HT-29 (cell line): ENCODE results near the gene FAM204A. TPM values are rescaled to one million over a fixed set of nuclear protein-coding genes. Genes with fewer than 3 reads are reported as not detected.

Source experiments
- DNase-seq: peaks from one replicate; pipeline ENCODE4 v3.0.0-alpha.2; 2015; ENCODE audit warnings: low spot score
- total RNA-seq: library from RNA; depleted of rRNA; stranded (reverse); fragments of >200 nt; shearing (Covaris generic); gene quantifications from 2 replicates; pipeline ENCODE4 v1.2.3, GENCODE V29; 2014

Gene FAM204A
- total RNA-seq, 1 experiment from 2014 or later = 21.7 TPM

- DNase-seq = no peak
These were observed 59.5 kb downstream of the FAM204A start for GRCh38 chr10:118282670-118283069.

DNA sequence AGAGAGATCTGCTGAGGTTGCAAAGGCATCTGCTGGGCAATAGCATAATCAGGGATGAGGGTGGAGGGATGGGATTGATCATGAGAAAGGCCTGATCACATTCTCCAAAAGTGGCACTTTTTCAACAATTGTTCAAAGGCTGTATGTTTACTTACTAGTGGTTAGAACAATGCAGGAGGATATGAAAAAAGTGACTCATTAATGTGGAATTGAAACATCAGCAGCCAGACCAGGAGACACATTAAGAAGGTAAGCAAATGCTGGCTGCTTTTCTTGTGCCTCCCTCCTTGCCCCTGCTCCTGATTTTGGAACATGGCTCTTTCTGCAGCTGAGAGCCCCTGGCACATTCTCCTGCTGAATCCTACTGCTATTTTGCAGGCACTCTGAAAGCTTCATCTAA is 63.5 kb downstream of the FAM204A start:
- no peak for DNase-seq

DNA sequence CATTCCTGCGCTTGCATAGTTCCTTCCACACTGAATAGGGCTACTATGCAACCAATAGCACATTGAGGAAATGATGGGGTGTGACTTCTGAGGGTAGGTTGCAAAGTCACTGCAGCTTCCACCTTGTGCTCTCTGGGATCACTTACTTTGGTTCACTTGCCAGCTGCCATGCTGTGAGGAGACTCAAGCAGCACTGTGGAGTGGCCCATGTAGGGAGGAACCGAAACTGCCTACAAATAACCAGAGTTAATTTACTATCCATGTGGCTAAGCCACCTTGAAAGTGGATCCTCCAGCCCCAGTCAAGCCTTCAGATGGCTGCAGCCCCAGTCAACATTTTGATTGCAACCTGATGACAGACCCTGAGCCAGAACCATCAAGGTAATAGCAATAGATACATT is 64.3 kb downstream of the FAM204A start:
- no peak for DNase-seq

DNA sequence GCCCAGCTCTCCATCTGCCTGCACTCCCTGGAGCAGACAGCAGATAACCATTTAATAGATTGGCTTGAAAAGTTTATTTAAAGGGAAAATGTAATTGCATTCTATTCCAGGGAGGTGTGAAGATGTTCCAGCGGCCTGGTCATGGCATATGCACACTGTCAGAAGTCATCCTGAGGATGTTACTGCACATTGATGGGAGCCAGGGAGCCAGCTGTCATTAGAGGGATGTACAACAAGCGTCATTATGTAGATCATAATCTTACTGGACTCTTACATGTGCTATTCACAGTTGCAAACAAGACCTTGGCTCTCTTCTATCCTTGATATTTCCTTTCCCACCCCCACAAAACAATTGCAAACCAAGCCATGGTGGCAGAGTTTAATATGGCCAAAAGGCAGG is 65.4 kb downstream of the FAM204A start:
- DNase-seq = no peak

DNA sequence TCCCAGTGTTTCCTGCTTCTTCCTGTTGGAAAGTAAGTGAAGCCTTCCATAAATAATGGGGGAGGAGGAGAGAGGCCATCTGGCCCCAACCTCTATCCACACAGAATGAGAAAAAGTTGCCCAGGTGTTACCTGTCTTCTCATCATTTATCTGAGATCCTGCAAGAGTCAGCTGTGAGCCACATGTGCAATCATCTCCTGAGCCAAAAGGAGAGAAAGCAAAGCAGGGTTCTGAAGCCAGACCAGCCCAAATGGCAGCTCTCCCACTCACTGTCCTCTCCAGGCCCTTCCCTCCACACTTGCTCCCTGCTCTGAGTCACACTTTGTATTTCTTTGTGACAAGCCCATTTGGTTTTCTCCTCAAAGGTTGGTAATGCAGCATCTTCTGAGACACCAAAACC is 65.9 kb downstream of the FAM204A start:
- no peak for DNase-seq

DNA sequence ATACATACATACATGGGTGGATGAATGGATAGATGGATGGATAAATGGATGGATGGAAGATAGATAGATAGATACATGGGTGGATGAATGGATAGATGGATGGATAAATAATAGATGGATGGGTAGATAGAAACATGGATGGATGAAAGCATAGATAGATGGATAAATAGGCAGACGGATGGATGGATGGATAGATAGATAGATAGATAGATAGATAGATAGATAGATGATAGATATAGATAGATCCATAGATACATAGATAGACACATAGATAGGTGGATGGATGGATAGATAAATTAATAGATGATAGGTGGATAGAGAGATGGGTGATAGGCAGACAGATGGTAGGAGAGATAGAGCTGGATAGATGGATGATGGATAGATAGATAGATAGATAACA is 68.5 kb downstream of the FAM204A start:
- no peak for DNase-seq

- DNase-seq = no peak
These were observed 69.4 kb downstream of the FAM204A start for GRCh38 chr10:118272767-118273166.

DNA sequence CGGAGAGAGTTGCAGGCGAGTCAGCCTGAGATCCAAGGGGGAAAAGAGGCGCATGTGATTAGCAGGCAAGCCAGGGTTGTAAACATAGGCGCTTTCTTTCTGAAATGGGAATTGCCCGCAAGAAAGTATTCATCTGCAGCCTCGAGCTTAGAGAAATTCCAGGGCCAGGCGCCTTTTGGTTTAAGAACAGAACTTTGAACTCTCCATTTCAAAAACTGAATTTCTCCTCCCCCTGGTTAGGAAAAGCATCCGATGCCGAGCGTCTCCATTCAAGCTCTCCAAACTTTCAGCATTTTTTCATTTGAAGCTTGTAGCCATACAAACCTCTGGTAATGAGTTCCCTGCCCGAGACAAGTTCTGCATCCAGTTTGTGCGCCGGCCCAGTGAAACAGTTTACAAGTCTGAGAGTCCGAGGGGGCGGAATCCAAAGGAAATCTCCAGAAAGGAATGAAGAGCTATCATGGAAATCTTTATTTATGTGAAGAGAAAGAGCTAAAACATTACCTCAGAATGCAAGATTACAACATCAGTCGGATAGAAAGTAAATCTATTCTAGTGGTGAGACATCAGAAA is 69.9 kb downstream of the FAM204A start:
- DNase-seq = no peak

DNA sequence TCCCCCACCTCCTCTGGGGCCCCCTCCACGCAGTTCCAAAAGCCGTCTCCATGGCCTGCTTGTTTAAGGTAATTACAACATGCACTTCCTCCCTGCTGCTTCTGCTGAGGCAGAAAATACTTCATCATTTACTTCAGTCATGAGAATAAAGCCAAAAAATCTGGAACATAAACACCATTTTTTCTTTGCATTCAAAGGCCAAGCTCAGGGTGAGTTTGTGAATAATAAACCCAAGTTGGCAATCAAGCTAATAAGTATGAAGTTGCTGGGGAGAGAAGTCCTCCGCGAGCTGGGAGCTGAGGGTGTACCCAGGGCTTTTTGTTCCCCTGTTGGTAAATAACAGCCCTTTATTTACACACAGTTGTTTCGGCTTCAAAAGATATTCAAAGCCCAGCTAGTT is 70.5 kb downstream of the FAM204A start:
- DNase-seq = no peak

- DNase-seq = no peak
These were observed 75.9 kb downstream of the FAM204A start for GRCh38 chr10:118266098-118266748.

DNA sequence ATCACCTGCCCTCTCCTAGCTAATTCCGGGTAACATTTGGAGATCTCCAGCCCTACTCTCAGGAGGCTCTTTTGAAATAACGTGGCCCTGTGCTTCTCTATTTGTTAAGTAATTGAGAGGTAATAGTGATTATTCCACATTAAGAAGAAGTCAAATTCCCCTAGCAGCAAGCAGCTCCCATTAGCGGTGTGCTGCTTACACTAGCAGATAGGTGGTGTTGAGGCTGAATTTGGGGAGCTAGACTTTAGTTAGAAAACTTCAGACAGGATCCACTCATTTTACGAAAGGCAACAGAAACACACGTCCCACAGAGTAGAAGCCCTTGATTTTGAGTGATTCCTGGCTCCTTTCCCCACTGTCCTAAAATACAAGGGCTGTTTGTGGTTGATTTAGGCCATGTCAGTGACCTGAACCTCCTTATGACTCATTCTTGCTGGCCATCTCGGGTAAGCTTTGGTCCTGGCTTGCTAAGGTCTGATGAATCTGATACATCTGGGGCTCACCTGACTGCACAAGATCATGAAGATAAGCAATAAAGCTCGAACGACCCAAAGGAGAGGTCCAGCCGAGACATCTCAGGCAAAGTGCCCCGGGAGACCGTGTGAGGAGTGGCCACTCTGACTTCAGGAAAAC is 77.2 kb downstream of the FAM204A start:
- no peak for DNase-seq

- no peak for DNase-seq
These were observed 77.9 kb downstream of the FAM204A start for GRCh38 chr10:118264252-118264651.

- no peak for DNase-seq
These were observed 79.6 kb downstream of the FAM204A start for GRCh38 chr10:118262538-118262937.

GRCh38 chr10:118259288-118259906 is 82.7 kb downstream of the FAM204A start:
- peak; percentile 50 for DNase-seq

GRCh38 chr10:118258285-118258684 is 83.8 kb downstream of the FAM204A start:
- DNase-seq = no peak

GRCh38 chr10:118256825-118257570 is 85.1 kb downstream of the FAM204A start:
- no peak for DNase-seq

GRCh38 chr10:118256209-118256608 is 85.9 kb downstream of the FAM204A start:
- no peak for DNase-seq

DNA sequence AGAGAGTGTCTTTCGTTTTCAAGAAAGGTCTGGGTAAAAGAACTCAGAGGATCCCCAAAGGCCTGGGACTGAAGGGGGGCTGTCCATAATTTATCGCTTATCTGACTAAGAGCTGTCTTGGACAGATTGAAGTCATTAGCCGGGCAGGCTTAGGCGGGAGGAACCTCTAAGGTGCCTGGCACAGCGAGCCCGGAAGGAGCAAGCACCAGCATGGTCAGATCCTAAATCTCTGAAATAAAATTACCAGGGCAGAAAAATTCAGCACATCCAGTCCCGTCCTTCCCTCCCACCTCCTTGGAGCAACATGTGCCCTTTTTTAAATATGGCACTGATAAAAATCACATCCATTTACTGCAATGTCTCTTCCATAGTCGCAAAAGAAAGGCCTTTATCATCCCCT is 86.8 kb downstream of the FAM204A start:
- DNase-seq = no peak

DNA sequence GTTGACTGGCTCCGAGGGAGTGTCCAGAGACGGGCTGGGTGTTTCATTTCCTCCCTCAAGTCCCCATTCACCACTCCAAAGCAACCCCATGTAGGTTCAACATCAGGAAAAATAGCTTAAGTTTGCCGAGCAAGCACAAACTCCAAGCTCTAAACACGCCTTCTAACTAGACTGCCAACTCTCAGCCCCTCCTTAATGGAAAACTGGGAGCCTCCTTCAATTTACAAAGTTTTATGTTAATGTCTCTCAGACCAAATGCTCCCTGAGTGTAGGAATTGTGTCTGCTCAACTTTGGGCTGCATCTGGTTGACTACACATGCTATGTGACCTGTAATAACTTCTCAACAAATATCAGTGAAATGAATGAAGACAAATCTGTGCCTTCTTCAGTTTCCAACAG is 87.5 kb downstream of the FAM204A start:
- DNase-seq = no peak

- DNase-seq = no peak
These were observed 88.7 kb downstream of the FAM204A start for GRCh38 chr10:118253397-118253796.

- DNase-seq = no peak
These were observed 90.3 kb downstream of the FAM204A start for GRCh38 chr10:118251791-118252190.

GRCh38 chr10:118249714-118250113 is 92.4 kb downstream of the FAM204A start:
- DNase-seq = no peak
